Vagina (tissue), 2 donors: ENCODE results near the gene FOXN3. TPM values are rescaled to one million over a fixed set of nuclear protein-coding genes. Genes with fewer than 3 reads are reported as not detected.

ENCODE experiments used
- DNase-seq, 2 donors: peaks; one replicate each; pipeline ENCODE4 v3.0.0-alpha.2; 2017; ENCODE audit errors: extremely low spot score in 2 of 2
- H3K27ac ChIP-seq: fragments of 200-600 bp; sonication (generic); one replicate; pipeline ENCODE4 v1.5.1; 2019
- H3K27me3 ChIP-seq: fragments of 200-600 bp; sonication (generic); one replicate; pipeline ENCODE4 v1.5.1; 2019
- H3K36me3 ChIP-seq, 2 donors: fragments of 200-600 bp; sonication (generic); one replicate each; pipeline ENCODE4 v1.5.1; 2017 to 2019
- H3K4me1 ChIP-seq: fragments of 200-600 bp; sonication (generic); one replicate; pipeline ENCODE4 v1.5.1; 2019
- H3K4me3 ChIP-seq, 2 donors: fragments of 200-600 bp; sonication (generic); 1 replicate in 1 of 2; 2 replicates in 1 of 2; pipeline ENCODE4 v1.5.1; 2016 to 2019
- H3K9me3 ChIP-seq: fragments of 200-600 bp; sonication (generic); one replicate; pipeline ENCODE4 v1.5.1; 2019
- CTCF ChIP-seq, 3 experiments: fragments of 450-650 bp in 2 of 3; fragments of 200-600 bp in 1 of 3; sonication (generic) in 1 of 3; IDR thresholded peaks; one replicate each; pipeline ENCODE4 v1.5.1; 2017 to 2019; ENCODE audit warnings: antibody characterized with exemption in 3 of 3, mild to moderate bottlenecking in 2 of 3, moderate library complexity in 2 of 3
- POLR2A ChIP-seq, 2 donors: fragments of 450-650 bp; IDR thresholded peaks; one replicate each; pipeline ENCODE4 v1.6.1; 2017; ENCODE audit warnings: antibody characterized with exemption in 2 of 2, mild to moderate bottlenecking in 2 of 2, moderate library complexity in 2 of 2
- POLR2AphosphoS5 ChIP-seq, 2 donors: sonication (generic); formaldehyde crosslinking; IDR thresholded peaks; one replicate each; pipeline ENCODE4 v1.9.0; 2017; ENCODE audit warnings: antibody characterized with exemption in 2 of 2, mild to moderate bottlenecking in 2 of 2, low read depth in 1 of 2; ENCODE audit not compliant: insufficient read depth in 1 of 2
- intact Hi-C: fragments of 100-400 bp; cut with DNase I; formaldehyde crosslinking; loops from one replicate; pipeline ENCODE4 v1.15.1; 2023
- total RNA-seq: library from RNA; depleted of rRNA; stranded (reverse); fragments of >200 nt; gene quantifications from one replicate; pipeline ENCODE4 v1.2.3, GENCODE V29; 2016

FOXN3 gene
- total RNA-seq, 1 donor from 2014 or later, result 111 TPM

- DNase-seq, result no peak
- H3K27me3 ChIP-seq, result no peaks in the 10 kb centered on the region
- intact Hi-C loops, result no loop called here
- TF ChIP-seq CTCF (IDR thresholded peaks at IDR 0.05) (no peak), POLR2A (IDR thresholded peaks at IDR 0.05) (no peak), POLR2AphosphoS5 (IDR thresholded peaks at IDR 0.05; ENCODE audit: insufficient read depth in 1 of 2, low read depth in 1 of 2) (no peak)
- no peak overlapping the region for H3K27ac ChIP-seq
- no peaks in the 10 kb centered on the region for H3K36me3 ChIP-seq
- H3K4me3 ChIP-seq, result no peak overlapping the region
- peaks cover 45% of the 10 kb centered on the region for H3K4me1 ChIP-seq
- no peaks in the 10 kb centered on the region for H3K9me3 ChIP-seq
These were observed 23.7 kb downstream of the FOXN3 start for GRCh38 chr14:89393222-89393745.

GRCh38 chr14:89392181-89392580 lies 24.9 kb downstream of the FOXN3 start:
- H3K4me3 ChIP-seq, result no peak overlapping the region
- no peaks in the 10 kb centered on the region for H3K9me3 ChIP-seq
- DNase-seq, result no peak
- H3K4me1 ChIP-seq, result peaks cover 55% of the 10 kb centered on the region
- H3K27me3 ChIP-seq, result no peaks in the 10 kb centered on the region
- intact Hi-C loops, result no loop called here
- no peak overlapping the region for H3K27ac ChIP-seq
- no peak for TF ChIP-seq CTCF (IDR thresholded peaks at IDR 0.05)
- H3K36me3 ChIP-seq, result no peaks in the 10 kb centered on the region

- intact Hi-C loops, result no loop called here
- Histone ChIP-seq H3K4me1 (peaks cover 60% of the 10 kb centered on the region), H3K36me3 (no peaks in the 10 kb centered on the region), H3K27me3 (no peaks in the 10 kb centered on the region), H3K9me3 (no peaks in the 10 kb centered on the region), H3K27ac (no peak overlapping the region), H3K4me3 (no peak overlapping the region)
- no peak for DNase-seq
- no peak for TF ChIP-seq POLR2AphosphoS5 (IDR thresholded peaks at IDR 0.05; ENCODE audit: insufficient read depth in 1 of 2, low read depth in 1 of 2)
- no peak for TF ChIP-seq POLR2A (IDR thresholded peaks at IDR 0.05)
- no peak for TF ChIP-seq CTCF (IDR thresholded peaks at IDR 0.05)
These were observed 25.5 kb downstream of the FOXN3 start for GRCh38 chr14:89391556-89391955.

- no peaks in the 10 kb centered on the region for H3K9me3 ChIP-seq
- peaks cover 60% of the 10 kb centered on the region for H3K4me1 ChIP-seq
- no peaks in the 10 kb centered on the region for H3K27me3 ChIP-seq
- no peak for DNase-seq
- no peak overlapping the region for H3K4me3 ChIP-seq
- intact Hi-C loops, result no loop called here
- TF ChIP-seq CTCF (IDR thresholded peaks at IDR 0.05) (no peak), POLR2AphosphoS5 (IDR thresholded peaks at IDR 0.05; ENCODE audit: insufficient read depth in 1 of 2, low read depth in 1 of 2) (no peak), POLR2A (IDR thresholded peaks at IDR 0.05) (no peak)
- H3K36me3 ChIP-seq, result no peaks in the 10 kb centered on the region
- no peak overlapping the region for H3K27ac ChIP-seq
These were observed 25.9 kb downstream of the FOXN3 start for GRCh38 chr14:89391123-89391522.

- H3K27ac ChIP-seq, result no peak overlapping the region
- peaks cover 50% of the 10 kb centered on the region for H3K4me1 ChIP-seq
- no peaks in the 10 kb centered on the region for H3K9me3 ChIP-seq
- no peak for DNase-seq
- no peak overlapping the region for H3K4me3 ChIP-seq
- TF ChIP-seq POLR2AphosphoS5 (IDR thresholded peaks at IDR 0.05; ENCODE audit: insufficient read depth in 1 of 2, low read depth in 1 of 2) (no peak), CTCF (IDR thresholded peaks at IDR 0.05) (no peak), POLR2A (IDR thresholded peaks at IDR 0.05) (no peak)
- H3K36me3 ChIP-seq, result no peaks in the 10 kb centered on the region
- intact Hi-C loops, result no loop called here
- no peaks in the 10 kb centered on the region for H3K27me3 ChIP-seq
These were observed 28.2 kb downstream of the FOXN3 start for GRCh38 chr14:89388853-89389252.
